K562 (cell line): ENCODE data around the gene NRN1L. TPM values are rescaled to one million over a fixed set of nuclear protein-coding genes. Genes with fewer than 3 reads are reported as not detected.
A peak's percentile ranks its signal among the peaks of the same experiment; 100 is the strongest.

Experiments
- ADNP ChIP-seq: fragments of 200-800 bp; sonication (Bioruptor generic); IDR thresholded peaks from 2 replicates; pipeline ENCODE4 v1.6.1; 2016; ENCODE audit warnings: missing genetic modification characterization, missing compliant biosample characterization
- CBFB ChIP-seq: sonication (generic); formaldehyde crosslinking; IDR thresholded peaks from 2 replicates; pipeline ENCODE4 v1.4.0; 2020; ENCODE audit warnings: mild to moderate bottlenecking, missing genetic modification reagents
- CSDE1 ChIP-seq, 2 experiments: fragments of 450-650 bp; IDR thresholded peaks; 2 replicates each; pipeline ENCODE4 v1.6.1; 2016; ENCODE audit warnings: mild to moderate bottlenecking in 1 of 2
- EWSR1 ChIP-seq: fragments of 450-650 bp; IDR thresholded peaks from 2 replicates; pipeline ENCODE4 v1.6.1; 2018; ENCODE audit warnings: borderline replicate concordance, mild to moderate bottlenecking, low read depth, moderate library complexity; ENCODE audit not compliant: partially characterized antibody
- HMGXB4 ChIP-seq: sonication (generic); formaldehyde crosslinking; IDR thresholded peaks from 2 replicates; pipeline ENCODE4 v1.8.1; 2023; ENCODE audit warnings: mild to moderate bottlenecking, missing genetic modification reagents
- KAT2B ChIP-seq: IDR thresholded peaks from one replicate; pipeline ENCODE4 v1.6.1; 2012; ENCODE audit warnings: low read depth, mild to moderate bottlenecking, control low read depth, inconsistent platforms, low read length, moderate library complexity
- MBD2 ChIP-seq: sonication (generic); IDR thresholded peaks from 2 replicates; pipeline ENCODE4 v1.6.1; 2016; ENCODE audit warnings: low read depth, borderline replicate concordance
- MEIS2 ChIP-seq: fragments of 450-650 bp; IDR thresholded peaks from 2 replicates; pipeline ENCODE4 v1.6.1; 2014; ENCODE audit warnings: mild to moderate bottlenecking; ENCODE audit not compliant: partially characterized antibody
- NFIC ChIP-seq: fragments of 450-650 bp; IDR thresholded peaks from 2 replicates; pipeline ENCODE4 v1.6.1; 2017; ENCODE audit warnings: mild to moderate bottlenecking, inconsistent platforms
- POLR2B ChIP-seq: fragments of 450-650 bp; IDR thresholded peaks from 2 replicates; pipeline ENCODE4 v1.6.1; 2018; ENCODE audit warnings: low read depth; ENCODE audit not compliant: partially characterized antibody
- POLR3G ChIP-seq: IDR thresholded peaks from 2 replicates; pipeline ENCODE4 v1.6.1; 2011; ENCODE audit not compliant: insufficient read length, insufficient replicate concordance; ENCODE audit errors: extremely low read depth
- RREB1 ChIP-seq: fragments of 250-450 bp; sonication (Bioruptor Pico); IDR thresholded peaks from 2 replicates; pipeline ENCODE4 v1.4.0; 2020
- USF2 ChIP-seq: sonication (generic); formaldehyde crosslinking; IDR thresholded peaks from 2 replicates; pipeline ENCODE4 v1.5.0; 2020; ENCODE audit warnings: missing genetic modification reagents
- VEZF1 ChIP-seq: fragments of 200-800 bp; sonication (Bioruptor generic); IDR thresholded peaks from 2 replicates; pipeline ENCODE4 v1.6.1; 2017; ENCODE audit warnings: missing genetic modification characterization, missing compliant biosample characterization
- XRCC3 ChIP-seq: fragments of 450-650 bp; IDR thresholded peaks from 2 replicates; pipeline ENCODE4 v1.6.1; 2017; ENCODE audit warnings: mild to moderate bottlenecking, moderate library complexity
- ZNF398 ChIP-seq: fragments of 250-450 bp; sonication (Bioruptor Pico); IDR thresholded peaks from 2 replicates; pipeline ENCODE4 v1.8.0; 2021; ENCODE audit warnings: moderate library complexity, mild to moderate bottlenecking, inconsistent platforms
- polyA plus RNA-seq, 8 experiments: library from polyadenylated mRNA; depleted of rRNA in 4 of 8; stranded (reverse) in 5 of 8; unstranded in 3 of 8; fragments of >200 nt; fragmentation: Nextera tagmentation in 2 of 8; fragmentation: Illumina TruSeq in 1 of 8; extraction: Ambion mirVana in 2 of 8; extraction: Trizol in 1 of 8; gene quantifications; 2 replicates each; pipeline versions ENCODE4 v1.2.1 to v1.2.3, GENCODE V29; 2011 to 2014; ENCODE audit warnings: inconsistent platforms in 1 of 8, missing spikeins in 1 of 8
- total RNA-seq, 7 experiments: library from RNA; depleted of rRNA in 6 of 7; stranded (reverse); fragments of >200 nt in 6 of 7; fragmentation: Illumina TruSeq in 2 of 7; extraction: Trizol in 2 of 7; gene quantifications; 2 replicates each; pipeline versions ENCODE4 v1.2.1 to v1.2.3, GENCODE V29; 2011 to 2021; ENCODE audit warnings: low replicate concordance in 1 of 7

The NRN1L gene
- total and polyA plus RNA-seq, 9 of the 15 experiments (the other 6 are each of a cell fraction or from before 2014, with no cell fraction given): 0.22 to 0.86 (median 0.61) TPM; not detected in 5

- TF ChIP-seq CBFB (CRISPR knock-in tag) (no peak), EWSR1 (no peak), USF2 (CRISPR knock-in tag) (no peak), RREB1 (CRISPR knock-in tag) (no peak), CSDE1 (IDR thresholded peaks at IDR 0.05) (no peak), VEZF1 (peak; percentile 99), POLR2B (peak; percentile 65), MBD2 (peak; percentile 85), MEIS2 (no peak), NFIC (no peak), POLR3G (no peak), KAT2B (no peak), XRCC3 (no peak), HMGXB4 (CRISPR knock-in tag) (no peak), ZNF398 (CRISPR knock-in tag) (no peak), ADNP (tag) (no peak)
These were observed 38.2 kb upstream of the NRN1L start, which contains the start of gene NUTF2 (continued) for GRCh38 chr16:67846320-67847063.
